SHP77 treated with DMSO at 0.1 percent for 48 hours (cell line): ENCODE results near the gene ACBD5.
"Not testable (repeated sequence)": the region's sequence is repeated elsewhere in the genome, so short reads cannot be mapped to it uniquely, and the experiment has no call there.

Experiments
- DNase-seq: peaks from one replicate; lab custom pipeline; 2025; lab: John Stamatoyannopoulos, UW

ACBD5 gene

GRCh38 chr10:27241010-27241651, 534 bp upstream of the ACBD5 start:
- no peak for DNase-seq

GRCh38 chr10:27237531-27237930, 3.1 kb downstream of the ACBD5 start:
- not testable (repeated sequence) for DNase-seq

- not testable (repeated sequence) for DNase-seq
These were observed 3.9 kb downstream of the ACBD5 start for GRCh38 chr10:27236589-27237128.

- no peak for DNase-seq
These were observed 4.9 kb downstream of the ACBD5 start for GRCh38 chr10:27235706-27236105.

GRCh38 chr10:27230022-27230421, 10.6 kb downstream of the ACBD5 start:
- DNase-seq, result no peak

- no peak for DNase-seq
These were observed 14.8 kb downstream of the ACBD5 start for GRCh38 chr10:27225642-27226257.

- no peak for DNase-seq
These were observed 15.5 kb downstream of the ACBD5 start for GRCh38 chr10:27225011-27225590.

- DNase-seq, result no peak
These were observed 16.6 kb downstream of the ACBD5 start for GRCh38 chr10:27223964-27224363.

GRCh38 chr10:27207350-27207749, 33.2 kb downstream of the ACBD5 start:
- DNase-seq, result no peak

- DNase-seq, result no peak
These were observed 36.8 kb downstream of the ACBD5 start for GRCh38 chr10:27203806-27204205.

- DNase-seq, result no peak
These were observed 42.5 kb downstream of the ACBD5 start for GRCh38 chr10:27197980-27198620.

GRCh38 chr10:27192284-27192683, 48.3 kb downstream of the ACBD5 start:
- no peak for DNase-seq

- no peak for DNase-seq
These were observed 50.1 kb downstream of the ACBD5 start for GRCh38 chr10:27190508-27190907.

- no peak for DNase-seq
These were observed 51.7 kb downstream of the ACBD5 start for GRCh38 chr10:27188897-27189296.

GRCh38 chr10:27188259-27188658, 52.3 kb downstream of the ACBD5 start:
- no peak for DNase-seq

GRCh38 chr10:27169849-27170248, 70.7 kb downstream of the ACBD5 start:
- DNase-seq, result no peak

- no peak for DNase-seq
These were observed 82.2 kb downstream of the ACBD5 start for GRCh38 chr10:27158421-27158820.

- no peak for DNase-seq
These were observed 83.4 kb downstream of the ACBD5 start for GRCh38 chr10:27157150-27157549.

GRCh38 chr10:27156566-27156965, 84.0 kb downstream of the ACBD5 start:
- not testable (repeated sequence) for DNase-seq

GRCh38 chr10:27155066-27155754, 85.4 kb downstream of the ACBD5 start, which contains the start of gene MASTL:
TSS of gene MASTL (plus strand) at chr10:27155352. CDS start at chr10:27155427, 75 bp downstream.
- peak; percentile 59 for DNase-seq

- DNase-seq, result no peak
These were observed 86.8 kb downstream of the ACBD5 start for GRCh38 chr10:27153845-27154193.

GRCh38 chr10:27153329-27153728, 87.3 kb downstream of the ACBD5 start:
- DNase-seq, result no peak
